ENCODE measurements around the gene CACNA1E.

The CACNA1E gene

DNA sequence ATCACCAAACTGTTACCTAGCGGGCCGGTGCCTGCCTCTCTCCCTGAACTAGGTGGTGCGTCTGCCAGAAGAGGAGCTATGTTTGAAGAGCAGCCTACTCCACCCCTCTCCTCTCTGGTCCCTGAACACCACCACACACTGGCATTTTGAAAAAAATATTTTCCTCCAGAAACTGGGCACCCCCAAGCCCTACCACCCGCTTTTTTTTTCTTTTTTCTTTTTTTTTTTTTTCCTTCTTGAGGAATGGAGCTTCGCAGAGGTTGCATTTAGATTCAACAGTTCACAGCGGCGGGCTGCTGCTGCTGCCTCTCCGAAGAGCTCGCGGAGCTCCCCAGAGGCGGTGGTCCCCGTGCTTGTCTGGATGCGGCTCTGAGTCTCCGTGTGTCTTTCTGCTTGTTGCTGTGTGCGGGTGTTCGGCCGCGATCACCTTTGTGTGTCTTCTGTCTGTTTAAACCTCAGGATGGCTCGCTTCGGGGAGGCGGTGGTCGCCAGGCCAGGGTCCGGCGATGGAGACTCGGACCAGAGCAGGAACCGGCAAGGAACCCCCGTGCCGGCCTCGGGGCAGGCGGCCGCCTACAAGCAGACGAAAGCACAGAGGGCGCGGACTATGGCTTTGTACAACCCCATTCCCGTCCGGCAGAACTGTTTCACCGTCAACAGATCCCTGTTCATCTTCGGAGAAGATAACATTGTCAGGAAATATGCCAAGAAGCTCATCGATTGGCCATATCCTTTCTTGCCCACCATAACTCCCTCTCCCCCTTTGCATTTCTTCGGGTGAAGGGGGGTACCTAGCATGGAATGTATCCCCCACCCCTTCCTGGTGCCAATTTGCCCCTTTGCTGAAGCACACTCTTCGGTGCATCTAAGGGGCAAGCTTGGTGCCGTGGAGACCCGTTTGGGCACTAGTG lies at the start of gene CACNA1E:
CACNA1E (plus strand) TSS at position 233 of the 911 bp plus-strand sequence; CDS start at position 461, 228 bp downstream.
- no peak for DNase-seq (ENCODE audit: low read depth)

- DNase-seq (ENCODE audit: low read depth), result no peak
Observed at GRCh38 chr1:181433931-181434330, 49.4 kb upstream of the CACNA1E start.

GRCh38 chr1:181438013-181438412 lies 45.3 kb upstream of the CACNA1E start:
- no peak for DNase-seq (ENCODE audit: low read depth)

DNA sequence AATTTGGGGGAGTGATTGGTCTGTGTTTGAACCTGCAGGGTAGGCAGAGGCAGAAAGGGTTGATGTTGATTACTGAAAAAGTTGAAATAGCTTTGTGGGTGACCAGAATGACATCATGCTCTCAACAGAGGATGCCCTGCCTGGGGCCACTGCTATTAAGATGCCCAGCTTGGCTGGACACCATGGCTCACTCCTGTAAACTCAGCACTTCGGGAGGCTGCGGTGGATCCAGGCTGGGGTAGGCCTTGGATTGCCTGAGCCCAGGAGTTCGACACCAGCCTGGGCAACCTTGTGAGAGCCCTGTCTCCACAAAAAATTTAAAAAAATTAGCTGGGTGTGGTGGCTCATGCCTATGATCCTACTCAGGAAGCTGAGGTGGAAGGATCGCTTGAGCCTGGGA lies 42.8 kb upstream of the CACNA1E start:
- no peak for DNase-seq (ENCODE audit: low read depth)

DNA sequence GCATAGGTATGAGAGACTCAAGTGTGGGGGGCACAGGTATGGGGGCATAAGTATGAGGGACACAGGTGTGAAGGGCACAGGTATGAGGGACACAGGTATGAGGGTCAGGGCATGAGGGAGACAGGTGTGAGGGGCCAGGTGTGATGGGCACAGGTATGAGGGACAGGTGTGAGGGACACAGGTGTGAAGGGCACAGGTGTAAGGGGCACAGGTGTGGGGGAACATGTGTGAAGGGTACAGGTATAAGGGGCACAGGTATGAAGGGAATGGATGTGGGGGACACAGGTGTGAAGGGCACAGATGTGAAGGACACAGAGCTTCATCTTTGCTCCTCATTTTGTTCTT lies 41.2 kb upstream of the CACNA1E start:
- no peak for DNase-seq (ENCODE audit: low read depth)

DNA sequence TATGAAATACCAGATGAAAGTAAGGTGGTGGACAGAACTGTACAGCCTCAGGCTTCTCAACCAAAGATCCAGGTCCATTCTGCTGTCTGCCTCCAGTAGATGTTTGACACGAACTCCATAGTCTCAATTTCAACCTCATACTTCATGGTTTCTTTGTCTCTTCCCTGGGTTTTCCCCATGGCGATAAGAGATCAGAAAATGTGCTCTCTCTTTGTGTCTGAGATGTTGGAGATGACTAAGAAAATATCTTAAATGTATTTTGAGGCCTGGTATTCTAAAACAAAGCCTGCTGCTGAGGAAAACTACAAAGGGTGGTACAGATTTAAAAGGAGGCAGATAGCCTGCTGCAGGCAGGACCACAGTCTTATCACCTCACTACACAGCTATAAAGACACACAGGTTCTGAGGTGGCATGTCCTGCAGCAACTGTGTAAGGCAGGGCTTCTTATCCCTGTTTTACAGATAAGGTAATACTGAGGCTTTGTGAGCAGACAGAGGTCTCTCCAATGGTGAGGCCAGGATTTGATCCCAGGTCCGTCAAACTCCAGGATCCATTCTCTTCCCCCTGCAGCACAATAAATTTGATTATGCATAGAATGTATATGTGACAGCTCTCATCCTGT lies 40.0 kb upstream of the CACNA1E start:
- no peak for DNase-seq (ENCODE audit: low read depth)

- DNase-seq (ENCODE audit: low read depth), result no peak
Observed at GRCh38 chr1:181445436-181445835, 37.9 kb upstream of the CACNA1E start.

GRCh38 chr1:181448461-181448860 lies 34.9 kb upstream of the CACNA1E start:
- no peak for DNase-seq (ENCODE audit: low read depth)

DNA sequence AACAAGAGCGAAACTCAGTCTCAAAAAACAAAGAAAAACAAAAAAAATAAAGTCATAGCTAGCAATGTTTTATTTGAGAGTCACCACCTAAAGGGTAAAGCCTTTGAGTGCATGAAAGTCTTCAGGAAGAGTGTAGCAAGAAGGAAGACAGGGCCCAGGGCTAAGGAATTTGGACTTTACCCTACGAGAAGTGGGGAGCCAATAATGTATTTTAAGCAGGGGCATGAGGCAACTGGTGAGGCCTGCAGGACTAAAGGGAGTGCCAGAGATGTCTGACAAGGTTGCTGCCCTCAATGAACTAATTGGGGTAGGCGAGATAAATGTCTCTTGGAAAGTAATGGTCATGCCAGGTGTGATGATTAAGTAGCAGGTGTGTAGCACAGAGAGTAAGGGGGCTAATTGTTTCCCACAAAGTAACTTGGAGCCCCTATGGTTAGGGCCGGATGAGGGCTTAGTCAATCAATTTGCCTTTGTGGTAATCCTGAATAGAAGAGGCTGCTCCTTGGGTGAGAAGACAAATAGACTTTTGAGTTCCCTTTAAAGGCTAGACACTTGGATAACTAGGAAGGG lies 31.6 kb upstream of the CACNA1E start:
- no peak for DNase-seq (ENCODE audit: low read depth)

GRCh38 chr1:181452746-181453145 lies 30.6 kb upstream of the CACNA1E start:
- DNase-seq (ENCODE audit: low read depth), result no peak

- DNase-seq (ENCODE audit: low read depth), result no peak
Observed at GRCh38 chr1:181453541-181454201, 29.6 kb upstream of the CACNA1E start.

DNA sequence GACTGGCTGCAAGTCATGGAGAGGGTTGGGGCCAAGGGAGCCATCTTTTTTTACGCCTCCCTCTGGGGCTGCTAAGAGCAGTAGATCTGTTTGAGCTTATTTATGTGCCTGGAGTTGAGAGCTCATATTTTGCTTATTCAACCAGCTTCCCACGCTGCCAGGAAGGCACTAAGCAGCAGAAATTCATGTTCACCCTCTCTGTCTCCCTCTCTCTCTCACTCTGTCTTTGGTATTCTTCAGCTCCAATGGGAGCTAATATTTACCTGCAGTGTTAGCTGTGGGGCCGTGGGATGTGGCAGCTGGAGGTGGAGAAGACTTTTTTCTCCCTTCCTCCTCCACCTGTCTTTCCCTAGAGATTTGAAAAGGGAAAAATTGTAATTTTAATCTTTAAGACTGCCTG lies 26.8 kb upstream of the CACNA1E start:
- no peak for DNase-seq (ENCODE audit: low read depth)

DNA sequence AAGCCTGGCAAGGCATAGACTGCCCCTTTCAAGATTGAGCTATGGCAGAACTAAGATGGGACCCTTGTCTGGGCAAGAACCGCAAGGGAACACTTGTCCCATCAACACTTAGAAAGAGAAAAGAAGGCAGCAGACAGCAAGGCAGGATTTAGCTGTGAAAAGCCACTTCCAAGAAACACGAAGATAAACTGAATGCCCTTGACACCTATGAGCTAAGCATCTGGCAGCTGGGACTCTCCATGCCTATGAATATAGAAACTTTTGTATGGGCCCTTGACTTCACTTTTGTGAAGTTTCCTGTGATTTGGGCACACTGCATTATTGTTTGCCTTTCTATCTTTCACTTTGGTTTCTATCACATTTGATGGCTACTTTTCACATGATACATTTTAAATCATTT lies 24.9 kb upstream of the CACNA1E start:
- no peak for DNase-seq (ENCODE audit: low read depth)

GRCh38 chr1:181459067-181459466 lies 24.2 kb upstream of the CACNA1E start:
- DNase-seq (ENCODE audit: low read depth), result no peak

GRCh38 chr1:181469829-181470228 lies 13.5 kb upstream of the CACNA1E start:
- DNase-seq (ENCODE audit: low read depth), result peak; percentile 32

GRCh38 chr1:181475580-181475979 lies 7.7 kb upstream of the CACNA1E start:
- no peak for DNase-seq (ENCODE audit: low read depth)

DNA sequence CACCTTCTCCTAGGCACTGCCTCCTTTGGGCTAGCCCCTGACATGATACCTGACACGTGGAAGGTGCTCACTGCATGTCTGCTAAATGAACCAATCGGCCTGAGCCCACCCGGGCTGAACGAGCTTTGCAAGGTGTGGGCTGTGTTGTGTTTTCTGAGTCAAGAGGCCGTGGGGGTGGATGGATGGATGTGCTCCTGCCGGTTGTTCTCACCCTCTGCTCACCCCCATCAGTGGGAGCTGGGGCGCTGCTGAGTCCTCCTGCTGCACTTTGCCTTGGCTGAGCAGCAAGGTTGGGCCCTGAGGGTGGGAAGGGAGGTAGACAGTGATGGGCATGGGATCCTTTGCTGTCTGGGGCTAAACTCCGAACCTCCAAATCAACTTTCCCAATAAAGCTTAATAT lies 6.7 kb upstream of the CACNA1E start:
- no peak for DNase-seq (ENCODE audit: low read depth)

GRCh38 chr1:181478306-181478705 lies 5.0 kb upstream of the CACNA1E start:
- DNase-seq (ENCODE audit: low read depth), result no peak

DNA sequence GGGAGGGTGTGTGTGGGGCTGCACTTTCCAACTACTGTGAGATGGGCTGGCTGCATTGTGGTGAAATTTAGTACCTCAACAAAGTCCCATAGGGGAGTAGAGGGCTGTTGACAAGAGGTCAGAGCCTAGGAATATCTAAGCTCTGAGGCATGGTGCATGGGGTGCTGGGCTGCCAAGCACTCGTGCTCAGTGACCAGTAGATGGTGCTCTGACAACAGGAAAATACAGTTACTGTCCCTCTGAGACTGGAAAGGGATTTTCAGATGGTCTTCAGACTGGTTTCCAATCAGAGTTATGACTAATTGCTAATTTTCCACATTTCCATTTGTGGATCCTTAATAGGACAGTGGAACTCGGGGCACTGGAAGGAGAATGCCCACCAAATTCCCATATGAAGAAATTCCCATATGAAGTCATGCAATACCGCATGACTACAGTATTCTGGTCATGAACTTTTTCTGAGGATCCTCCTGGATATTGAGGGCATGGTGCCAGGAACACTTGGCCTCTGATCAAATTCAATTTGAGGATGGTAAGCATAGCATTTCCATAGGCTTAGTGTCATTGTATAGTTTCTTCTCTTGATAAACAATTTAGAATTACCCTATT lies 4.1 kb upstream of the CACNA1E start:
- peak; percentile 25 for DNase-seq (ENCODE audit: low read depth)

DNA sequence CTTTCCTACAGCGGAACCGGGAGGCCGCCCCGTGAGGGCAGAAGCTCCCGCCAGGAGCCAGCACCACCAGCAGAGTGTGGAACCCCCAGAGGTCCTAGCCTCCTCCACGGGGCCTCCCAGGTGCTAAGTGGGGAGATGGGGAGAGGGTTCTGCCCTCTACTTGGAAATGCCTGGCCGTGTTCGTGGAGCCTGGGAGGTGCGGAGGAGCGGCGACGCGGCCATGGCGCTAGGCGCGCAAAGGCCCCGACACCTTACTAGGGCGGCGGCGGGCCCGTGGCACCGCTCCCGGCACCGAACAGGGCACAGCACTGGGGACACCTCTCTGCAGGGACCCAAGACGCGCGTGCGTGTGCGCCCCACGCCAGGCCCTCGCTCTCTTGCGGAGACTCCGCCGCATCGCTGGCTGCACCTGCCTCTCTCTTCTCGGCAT lies 1.3 kb upstream of the CACNA1E start:
- DNase-seq (ENCODE audit: low read depth), result no peak

- no peak for DNase-seq (ENCODE audit: low read depth)
Observed at GRCh38 chr1:181482521-181483284, 614 bp upstream of the CACNA1E start.

Data from HS-5 (cell line).